Stimulated activated memory B cell treated with anti-CD40 and anti-IgM and Interleukin-4, amounts not matched to agents 10 μg/mL and 1 μg/mL and 100 μg/mL, for 72 hours (primary cell): ENCODE measurements around the gene SHE.

Experiments
- ATAC-seq: fragments of 150-1000 bp; cut with Tn5 transposase; 2 replicates; pipeline ENCODE4 v1.10.0; 2021
- H3K27ac Mint-ChIP-seq: one replicate; pipeline ENCODE4 v1.8.0; 2022; ENCODE audit warnings: mild to moderate bottlenecking, mixed read lengths
- H3K27me3 Mint-ChIP-seq: one replicate; pipeline ENCODE4 v1.8.0; 2022; ENCODE audit warnings: mixed read lengths
- H3K36me3 Mint-ChIP-seq: one replicate; pipeline ENCODE4 v1.8.0; 2022; ENCODE audit warnings: mixed read lengths
- H3K4me1 Mint-ChIP-seq: one replicate; pipeline ENCODE4 v1.8.0; 2022; ENCODE audit warnings: mixed read lengths
- H3K4me3 Mint-ChIP-seq: one replicate; pipeline ENCODE4 v1.8.0; 2022; ENCODE audit warnings: mild to moderate bottlenecking, moderate library complexity, mixed read lengths
- H3K9me3 Mint-ChIP-seq: one replicate; pipeline ENCODE4 v1.8.0; 2022; ENCODE audit warnings: mixed read lengths

SHE gene

GRCh38 chr1:154527192-154527591 lies 25.0 kb upstream of the SHE start:
- no peak overlapping the region for H3K27ac Mint-ChIP-seq
- H3K4me3 Mint-ChIP-seq = no peak overlapping the region
- H3K9me3 Mint-ChIP-seq = peaks cover 4% of the 10 kb centered on the region
- H3K4me1 Mint-ChIP-seq = no peaks in the 10 kb centered on the region
- H3K36me3 Mint-ChIP-seq = no peaks in the 10 kb centered on the region
- no peak for ATAC-seq
- H3K27me3 Mint-ChIP-seq = peaks cover 24% of the 10 kb centered on the region

GRCh38 chr1:154524881-154525280 lies 22.7 kb upstream of the SHE start:
- no peak for ATAC-seq
- H3K27me3 Mint-ChIP-seq = peaks cover 37% of the 10 kb centered on the region
- H3K27ac Mint-ChIP-seq = no peak overlapping the region
- no peak overlapping the region for H3K4me3 Mint-ChIP-seq
- H3K36me3 Mint-ChIP-seq = no peaks in the 10 kb centered on the region
- peaks cover 4% of the 10 kb centered on the region for H3K9me3 Mint-ChIP-seq
- no peaks in the 10 kb centered on the region for H3K4me1 Mint-ChIP-seq

DNA sequence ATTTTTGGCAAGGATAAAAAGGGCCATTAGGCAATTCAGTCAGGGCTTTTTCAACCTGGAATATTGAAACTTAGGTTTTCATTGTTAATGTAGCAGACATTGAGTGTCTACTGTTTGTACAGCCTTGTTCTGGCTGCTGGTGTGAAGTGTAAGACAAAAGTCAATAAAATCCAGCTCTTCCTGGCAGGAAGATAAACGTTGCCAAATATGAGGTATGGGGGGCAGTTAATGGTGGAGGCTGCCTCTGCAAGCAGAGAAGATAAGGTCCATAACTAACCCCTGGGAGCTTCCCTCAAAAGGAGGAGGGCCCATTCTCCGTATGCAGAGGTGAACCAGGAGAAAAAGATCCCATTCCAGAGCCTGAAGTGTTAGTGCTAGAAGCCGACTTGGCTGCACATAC lies 19.5 kb upstream of the SHE start:
- Mint-ChIP-seq H3K36me3 (no peaks in the 10 kb centered on the region), H3K27me3 (peaks cover 35% of the 10 kb centered on the region), H3K9me3 (peaks cover 4% of the 10 kb centered on the region), H3K4me1 (no peaks in the 10 kb centered on the region), H3K27ac (no peak overlapping the region), H3K4me3 (no peak overlapping the region)
- no peak for ATAC-seq

DNA sequence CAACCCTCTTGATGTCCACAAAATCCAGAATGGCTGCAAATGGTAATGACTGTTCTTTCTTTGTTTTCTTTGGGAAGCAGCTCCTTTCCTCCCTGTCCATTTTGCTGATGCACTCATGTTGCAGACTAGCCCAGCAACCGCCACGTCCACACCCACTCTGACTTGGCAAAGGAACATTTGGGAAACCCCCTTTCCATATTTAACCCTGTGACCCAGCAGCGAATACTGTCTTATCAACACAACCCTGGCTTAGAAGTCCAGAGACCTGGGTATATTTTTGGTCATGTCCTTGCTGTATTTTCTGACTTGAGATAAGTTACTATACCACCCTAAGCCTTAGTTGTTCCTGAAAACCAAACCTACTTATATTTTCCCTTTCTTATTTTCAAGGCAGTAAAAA lies 18.1 kb upstream of the SHE start:
- H3K27me3 Mint-ChIP-seq = peaks cover 49% of the 10 kb centered on the region
- no peak overlapping the region for H3K4me3 Mint-ChIP-seq
- no peaks in the 10 kb centered on the region for H3K4me1 Mint-ChIP-seq
- H3K27ac Mint-ChIP-seq = no peak overlapping the region
- H3K36me3 Mint-ChIP-seq = no peaks in the 10 kb centered on the region
- H3K9me3 Mint-ChIP-seq = peaks cover 4% of the 10 kb centered on the region
- ATAC-seq = no peak

DNA sequence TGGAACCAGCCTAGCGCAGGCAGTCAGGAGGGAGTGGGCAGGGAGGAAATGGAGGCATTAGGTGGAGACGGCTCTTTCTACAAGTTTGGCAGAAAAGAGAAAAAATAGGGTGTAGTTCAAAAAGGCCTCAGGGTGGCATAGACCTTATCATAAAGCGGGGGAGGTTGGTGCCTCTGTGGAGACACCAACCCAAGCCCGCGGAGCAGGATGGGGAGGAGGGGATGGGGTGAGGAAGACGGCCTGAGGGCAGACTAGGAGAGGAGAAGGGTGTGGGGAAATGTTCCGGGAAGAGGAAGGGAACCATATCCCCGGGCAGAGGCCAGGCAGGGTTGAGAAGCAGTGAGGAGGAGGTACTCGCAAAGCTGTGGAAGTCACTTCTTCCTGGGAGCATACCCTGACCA lies 17.4 kb upstream of the SHE start:
- Mint-ChIP-seq H3K27ac (no peak overlapping the region), H3K9me3 (peaks cover 4% of the 10 kb centered on the region), H3K36me3 (no peaks in the 10 kb centered on the region), H3K4me3 (no peak overlapping the region), H3K4me1 (no peaks in the 10 kb centered on the region), H3K27me3 (peaks cover 54% of the 10 kb centered on the region)
- ATAC-seq = no peak

- Mint-ChIP-seq H3K27me3 (peaks cover 39% of the 10 kb centered on the region), H3K36me3 (no peaks in the 10 kb centered on the region), H3K27ac (no peak overlapping the region), H3K4me1 (no peaks in the 10 kb centered on the region), H3K9me3 (no peaks in the 10 kb centered on the region), H3K4me3 (no peak overlapping the region)
- ATAC-seq = no peak
Measured at GRCh38 chr1:154517661-154518060, 15.4 kb upstream of the SHE start.

GRCh38 chr1:154514066-154514553 lies 11.9 kb upstream of the SHE start:
- H3K4me3 Mint-ChIP-seq = no peak overlapping the region
- H3K36me3 Mint-ChIP-seq = no peaks in the 10 kb centered on the region
- H3K9me3 Mint-ChIP-seq = no peaks in the 10 kb centered on the region
- no peak overlapping the region for H3K27ac Mint-ChIP-seq
- no peaks in the 10 kb centered on the region for H3K4me1 Mint-ChIP-seq
- no peak for ATAC-seq
- H3K27me3 Mint-ChIP-seq = peaks cover 24% of the 10 kb centered on the region

DNA sequence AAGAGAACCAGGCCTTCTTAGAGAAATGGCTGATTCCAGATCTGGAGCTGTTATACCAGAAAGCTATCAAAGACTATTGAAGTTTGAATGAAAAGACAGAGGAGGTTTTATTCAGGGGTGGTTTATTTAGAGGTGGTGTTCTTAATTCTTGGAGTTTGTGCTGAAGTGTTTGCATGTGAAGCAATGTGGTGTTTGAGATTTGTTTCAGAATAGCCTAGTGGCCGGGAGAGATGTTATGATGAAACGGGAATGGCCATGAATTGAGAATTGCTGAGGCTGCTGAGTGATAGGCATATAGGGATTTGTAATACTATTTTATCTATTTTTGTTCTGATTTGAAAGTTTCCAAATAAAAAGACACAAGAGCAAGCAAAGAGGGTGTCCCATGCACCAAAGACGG lies 10.5 kb upstream of the SHE start:
- Mint-ChIP-seq H3K9me3 (no peaks in the 10 kb centered on the region), H3K27me3 (peaks cover 34% of the 10 kb centered on the region), H3K4me1 (no peaks in the 10 kb centered on the region), H3K27ac (no peak overlapping the region), H3K36me3 (no peaks in the 10 kb centered on the region), H3K4me3 (no peak overlapping the region)
- no peak for ATAC-seq

DNA sequence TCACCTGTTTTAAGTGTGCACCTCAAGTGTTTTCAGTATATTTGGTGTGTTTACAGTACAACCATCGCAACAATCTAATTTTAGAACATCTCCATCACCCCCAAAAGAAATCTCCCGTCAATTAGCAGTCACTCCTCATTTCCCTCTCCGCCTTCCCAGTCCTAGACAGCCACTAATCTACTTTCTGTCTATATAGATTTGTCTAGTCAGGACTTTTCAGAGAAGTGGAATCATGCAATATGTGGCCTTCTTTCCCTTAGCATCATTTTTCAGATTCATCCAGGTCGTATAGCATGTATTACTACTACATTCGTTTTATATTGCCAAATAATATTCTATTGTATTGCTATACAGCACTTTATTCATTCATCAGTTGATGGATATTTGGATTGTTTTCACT lies 1.7 kb upstream of the SHE start:
- ATAC-seq = no peak
- Mint-ChIP-seq H3K9me3 (peaks cover 4% of the 10 kb centered on the region), H3K4me1 (peaks cover 5% of the 10 kb centered on the region), H3K27ac (no peak overlapping the region), H3K4me3 (no peak overlapping the region), H3K36me3 (peaks cover 7% of the 10 kb centered on the region), H3K27me3 (peaks cover 67% of the 10 kb centered on the region)

- Mint-ChIP-seq H3K4me1 (peaks cover 5% of the 10 kb centered on the region), H3K36me3 (peaks cover 7% of the 10 kb centered on the region), H3K9me3 (peaks cover 4% of the 10 kb centered on the region), H3K27ac (no peak overlapping the region), H3K4me3 (no peak overlapping the region), H3K27me3 (peaks cover 56% of the 10 kb centered on the region)
- no peak for ATAC-seq
Measured at GRCh38 chr1:154502744-154503115, 518 bp upstream of the SHE start.

GRCh38 chr1:154501423-154502065 lies 668 bp downstream of the SHE start:
- Mint-ChIP-seq H3K9me3 (peaks cover 4% of the 10 kb centered on the region), H3K27ac (no peak overlapping the region), H3K4me1 (peaks cover 17% of the 10 kb centered on the region), H3K4me3 (peak overlapping the region; percentile 42), H3K36me3 (peaks cover 4% of the 10 kb centered on the region), H3K27me3 (peaks cover 44% of the 10 kb centered on the region)
- peak; percentile 29 for ATAC-seq

DNA sequence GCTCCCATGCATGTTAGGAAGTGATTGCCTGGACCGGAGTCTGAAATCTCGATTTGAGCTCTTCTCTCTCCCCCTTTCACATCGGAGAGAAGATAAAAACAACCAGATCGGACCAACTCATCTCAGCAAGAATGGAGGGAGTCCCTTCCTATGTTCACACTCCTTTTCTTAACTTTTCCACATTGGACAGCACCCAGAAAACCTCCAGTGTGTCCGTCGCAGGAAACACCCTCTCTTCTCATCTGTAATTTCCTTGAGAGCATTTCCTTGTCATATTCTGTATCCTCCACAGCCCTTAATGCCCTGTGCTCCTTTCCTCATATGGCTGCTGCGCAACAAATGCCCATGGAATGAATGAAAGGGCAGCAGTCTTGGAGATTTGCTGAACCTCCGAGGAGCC lies 1.7 kb downstream of the SHE start:
- Mint-ChIP-seq H3K27me3 (peaks cover 35% of the 10 kb centered on the region), H3K27ac (no peak overlapping the region), H3K4me3 (no peak overlapping the region), H3K9me3 (no peaks in the 10 kb centered on the region), H3K4me1 (peaks cover 23% of the 10 kb centered on the region), H3K36me3 (no peaks in the 10 kb centered on the region)
- no peak for ATAC-seq

GRCh38 chr1:154499446-154499845 lies 2.8 kb downstream of the SHE start:
- Mint-ChIP-seq H3K27me3 (peaks cover 30% of the 10 kb centered on the region), H3K27ac (no peak overlapping the region), H3K36me3 (no peaks in the 10 kb centered on the region), H3K4me1 (peaks cover 25% of the 10 kb centered on the region), H3K4me3 (no peak overlapping the region), H3K9me3 (no peaks in the 10 kb centered on the region)
- no peak for ATAC-seq

GRCh38 chr1:154497026-154497806 lies 5.0 kb downstream of the SHE start:
- Mint-ChIP-seq H3K4me3 (no peak overlapping the region), H3K27me3 (peaks cover 19% of the 10 kb centered on the region), H3K36me3 (no peaks in the 10 kb centered on the region), H3K9me3 (no peaks in the 10 kb centered on the region), H3K27ac (peak overlapping the region; percentile 22), H3K4me1 (peaks cover 39% of the 10 kb centered on the region)
- ATAC-seq = peak; percentile 62

GRCh38 chr1:154496383-154496782 lies 5.8 kb downstream of the SHE start:
- Mint-ChIP-seq H3K27ac (peak overlapping the region; percentile 22), H3K36me3 (no peaks in the 10 kb centered on the region), H3K9me3 (no peaks in the 10 kb centered on the region), H3K27me3 (peaks cover 15% of the 10 kb centered on the region), H3K4me3 (no peak overlapping the region), H3K4me1 (peaks cover 46% of the 10 kb centered on the region)
- ATAC-seq = no peak
